ENCODE data around the gene CLSTN1.

DNA sequence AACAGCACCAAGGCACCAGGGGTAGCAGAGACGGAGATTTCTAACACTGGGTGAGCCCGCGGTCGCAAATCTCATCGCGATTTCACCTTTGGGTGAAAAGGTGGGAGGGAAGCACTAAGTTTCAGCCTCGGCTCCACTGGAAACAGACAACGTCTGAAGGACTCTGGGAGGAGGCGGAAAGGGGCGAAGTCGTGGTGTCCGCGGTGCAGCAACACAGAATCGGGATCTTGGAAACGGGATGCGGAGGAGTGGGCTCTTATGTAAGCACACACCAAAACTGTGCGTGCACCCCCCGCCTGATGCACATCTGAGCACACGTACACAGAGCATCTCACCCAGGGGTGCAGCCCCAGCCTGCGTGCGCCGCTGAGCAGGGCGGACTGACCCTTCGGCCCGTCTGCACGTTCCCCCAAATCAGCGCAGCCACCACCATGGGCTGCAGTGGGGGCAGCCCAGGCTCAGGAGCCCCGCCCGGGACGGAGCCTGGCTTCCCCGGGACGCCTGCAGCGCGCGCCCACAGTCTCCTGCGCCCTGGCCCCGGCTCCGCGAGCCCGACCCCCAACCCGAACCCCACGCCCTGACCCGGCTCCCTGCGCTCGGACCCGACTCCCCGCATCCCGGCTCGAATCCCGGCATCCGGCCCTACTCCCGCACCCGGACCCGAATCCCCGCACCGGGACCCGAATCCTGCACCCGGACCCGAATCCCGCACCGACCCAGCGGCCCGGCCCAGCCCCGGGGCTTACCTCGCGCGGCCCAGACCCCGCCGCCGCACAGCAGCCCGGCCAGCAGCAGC, 670 bp downstream of the CLSTN1 start:
- TF ChIP-seq JUN (CRISPR knock-in tag; IDR thresholded peaks at IDR 0.05) = no peak
- TF ChIP-seq, protein P1, sequence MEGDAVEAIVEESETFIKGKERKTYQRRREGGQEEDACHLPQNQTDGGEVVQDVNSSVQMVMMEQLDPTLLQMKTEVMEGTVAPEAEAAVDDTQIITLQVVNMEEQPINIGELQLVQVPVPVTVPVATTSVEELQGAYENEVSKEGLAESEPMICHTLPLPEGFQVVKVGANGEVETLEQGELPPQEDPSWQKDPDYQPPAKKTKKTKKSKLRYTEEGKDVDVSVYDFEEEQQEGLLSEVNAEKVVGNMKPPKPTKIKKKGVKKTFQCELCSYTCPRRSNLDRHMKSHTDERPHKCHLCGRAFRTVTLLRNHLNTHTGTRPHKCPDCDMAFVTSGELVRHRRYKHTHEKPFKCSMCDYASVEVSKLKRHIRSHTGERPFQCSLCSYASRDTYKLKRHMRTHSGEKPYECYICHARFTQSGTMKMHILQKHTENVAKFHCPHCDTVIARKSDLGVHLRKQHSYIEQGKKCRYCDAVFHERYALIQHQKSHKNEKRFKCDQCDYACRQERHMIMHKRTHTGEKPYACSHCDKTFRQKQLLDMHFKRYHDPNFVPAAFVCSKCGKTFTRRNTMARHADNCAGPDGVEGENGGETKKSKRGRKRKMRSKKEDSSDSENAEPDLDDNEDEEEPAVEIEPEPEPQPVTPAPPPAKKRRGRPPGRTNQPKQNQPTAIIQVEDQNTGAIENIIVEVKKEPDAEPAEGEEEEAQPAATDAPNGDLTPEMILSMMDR (IDR thresholded peaks at IDR 0.05) = no peak
- TF ChIP-seq, protein P2, sequence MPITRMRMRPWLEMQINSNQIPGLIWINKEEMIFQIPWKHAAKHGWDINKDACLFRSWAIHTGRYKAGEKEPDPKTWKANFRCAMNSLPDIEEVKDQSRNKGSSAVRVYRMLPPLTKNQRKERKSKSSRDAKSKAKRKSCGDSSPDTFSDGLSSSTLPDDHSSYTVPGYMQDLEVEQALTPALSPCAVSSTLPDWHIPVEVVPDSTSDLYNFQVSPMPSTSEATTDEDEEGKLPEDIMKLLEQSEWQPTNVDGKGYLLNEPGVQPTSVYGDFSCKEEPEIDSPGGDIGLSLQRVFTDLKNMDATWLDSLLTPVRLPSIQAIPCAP (CRISPR knock-in tag; IDR thresholded peaks at IDR 0.05) = peak; percentile 39; the same call in 1 of the 2 replicates
